GM19193 (cell line): Measurements from ENCODE around the gene MIA3.

Experiments
- POLR2A ChIP-seq: IDR thresholded peaks from 4 replicates; pipeline ENCODE4 v1.6.1; 2011; ENCODE audit not compliant: insufficient read depth, insufficient read length; ENCODE audit errors: extremely low read depth

Gene MIA3

GRCh38 chr1:222694927-222695326 lies 77.0 kb downstream of the MIA3 start:
- no peak for TF ChIP-seq POLR2A

GRCh38 chr1:222696741-222697140 lies 78.8 kb downstream of the MIA3 start:
- no peak for TF ChIP-seq POLR2A

- no peak for TF ChIP-seq POLR2A
These were observed 79.3 kb downstream of the MIA3 start for GRCh38 chr1:222697203-222697602.

- no peak for TF ChIP-seq POLR2A
These were observed 79.9 kb downstream of the MIA3 start for GRCh38 chr1:222697826-222698225.

GRCh38 chr1:222702210-222702609 lies 84.3 kb downstream of the MIA3 start:
- TF ChIP-seq POLR2A: no peak

- no peak for TF ChIP-seq POLR2A
These were observed 86.4 kb downstream of the MIA3 start for GRCh38 chr1:222704260-222704659.

GRCh38 chr1:222706815-222707214 lies 88.9 kb downstream of the MIA3 start:
- TF ChIP-seq POLR2A: no peak

GRCh38 chr1:222709700-222710153 lies 91.8 kb downstream of the MIA3 start:
- TF ChIP-seq POLR2A: no peak

- no peak for TF ChIP-seq POLR2A
These were observed 93.7 kb downstream of the MIA3 start for GRCh38 chr1:222711319-222712252.

- TF ChIP-seq POLR2A: peak; percentile 40
These were observed 94.6 kb downstream of the MIA3 start, which contains the start of the genes AIDA and BROX for GRCh38 chr1:222712253-222713090. AIDA (minus strand) TSS chr1:222712491; CDS start chr1:222712317, 174 bp downstream. BROX (plus strand) TSS chr1:222712564; CDS start chr1:222715700, 3,136 bp downstream.

GRCh38 chr1:222713091-222713961 lies 95.4 kb downstream of the MIA3 start:
- TF ChIP-seq POLR2A: peak; percentile 57

- TF ChIP-seq POLR2A: no peak
These were observed 98.5 kb downstream of the MIA3 start for GRCh38 chr1:222716393-222716792.
